DOHH2 (cell line): ENCODE results near the gene PRKCQ.

Experiments used
- EZH2phosphoT487 ChIP-seq: fragments of 200-600 bp; sonication (generic); IDR thresholded peaks from 2 replicates; pipeline ENCODE4 v1.6.1; 2017; ENCODE audit warnings: borderline replicate concordance, mild to moderate bottlenecking, antibody characterized with exemption, low read length, moderate library complexity, mixed read lengths
- TF ChIP-seq, protein P1 (sequence below): fragments of 200-600 bp; sonication (generic); IDR thresholded peaks from one replicate; pipeline ENCODE4 v1.5.1; 2014; ENCODE audit warnings: antibody characterized with exemption, mild to moderate bottlenecking, low read depth, low read length; ENCODE audit not compliant: poor library complexity, severe bottlenecking

DNA sequence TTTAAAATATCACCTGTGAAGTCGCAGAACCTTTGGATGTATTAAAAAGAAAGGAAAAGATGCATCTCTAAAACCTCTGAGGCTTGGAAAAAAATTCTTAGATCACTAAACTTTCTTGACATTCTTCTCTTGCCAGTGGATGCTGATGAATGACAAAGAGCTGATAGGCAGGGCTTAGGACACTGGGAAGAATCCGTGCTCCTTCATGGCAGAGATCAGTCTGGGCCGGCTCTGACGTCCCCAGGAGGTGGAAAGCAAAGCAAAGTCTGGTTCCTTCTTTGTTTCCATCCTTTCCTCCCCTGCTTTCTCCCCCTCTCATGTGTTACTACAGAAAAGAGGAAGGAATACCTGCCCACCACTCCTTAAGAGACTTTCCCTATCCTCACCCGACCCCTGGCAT is 161.9 kb downstream of the PRKCQ start:
- TF ChIP-seq EZH2phosphoT487 = no peak
- TF ChIP-seq, protein P1, sequence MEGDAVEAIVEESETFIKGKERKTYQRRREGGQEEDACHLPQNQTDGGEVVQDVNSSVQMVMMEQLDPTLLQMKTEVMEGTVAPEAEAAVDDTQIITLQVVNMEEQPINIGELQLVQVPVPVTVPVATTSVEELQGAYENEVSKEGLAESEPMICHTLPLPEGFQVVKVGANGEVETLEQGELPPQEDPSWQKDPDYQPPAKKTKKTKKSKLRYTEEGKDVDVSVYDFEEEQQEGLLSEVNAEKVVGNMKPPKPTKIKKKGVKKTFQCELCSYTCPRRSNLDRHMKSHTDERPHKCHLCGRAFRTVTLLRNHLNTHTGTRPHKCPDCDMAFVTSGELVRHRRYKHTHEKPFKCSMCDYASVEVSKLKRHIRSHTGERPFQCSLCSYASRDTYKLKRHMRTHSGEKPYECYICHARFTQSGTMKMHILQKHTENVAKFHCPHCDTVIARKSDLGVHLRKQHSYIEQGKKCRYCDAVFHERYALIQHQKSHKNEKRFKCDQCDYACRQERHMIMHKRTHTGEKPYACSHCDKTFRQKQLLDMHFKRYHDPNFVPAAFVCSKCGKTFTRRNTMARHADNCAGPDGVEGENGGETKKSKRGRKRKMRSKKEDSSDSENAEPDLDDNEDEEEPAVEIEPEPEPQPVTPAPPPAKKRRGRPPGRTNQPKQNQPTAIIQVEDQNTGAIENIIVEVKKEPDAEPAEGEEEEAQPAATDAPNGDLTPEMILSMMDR = no peak
